ENCODE measurements around the gene PHF24.

The PHF24 gene

DNA sequence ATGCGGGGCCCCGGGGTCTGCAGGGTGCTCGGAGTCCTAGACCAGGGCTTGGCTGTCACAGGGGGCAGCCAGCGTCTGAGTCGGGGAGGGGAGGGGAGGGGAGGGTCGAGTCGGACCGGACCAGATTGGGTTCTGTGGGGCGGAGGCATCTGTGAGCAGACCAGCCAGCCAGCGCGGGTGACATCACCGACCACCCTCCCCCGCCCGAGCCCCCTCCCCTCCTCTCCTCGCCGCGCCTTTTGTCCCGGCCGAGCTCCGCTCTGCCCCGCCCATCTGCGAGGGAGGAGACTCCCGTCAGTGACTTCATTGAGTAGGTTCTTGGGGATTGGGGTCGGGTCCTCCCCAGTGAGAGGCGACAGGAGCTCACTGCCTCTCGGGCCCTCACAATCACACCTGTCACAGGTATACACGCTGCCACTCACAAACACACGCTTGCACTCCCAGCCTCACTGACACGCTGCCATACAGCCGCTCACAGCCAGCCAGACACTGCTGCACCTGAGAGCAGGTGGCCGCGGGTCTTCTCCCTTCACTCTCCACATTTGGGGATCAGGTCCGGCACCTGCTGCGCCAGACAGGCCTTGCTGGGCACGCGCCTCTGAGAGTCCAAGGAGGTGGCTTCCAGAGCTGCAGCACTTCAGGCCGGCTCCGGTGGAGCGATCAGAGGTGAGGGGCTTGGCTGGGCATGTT lies 32.0 kb downstream of the PHF24 start:
- TF ChIP-seq, protein P1, sequence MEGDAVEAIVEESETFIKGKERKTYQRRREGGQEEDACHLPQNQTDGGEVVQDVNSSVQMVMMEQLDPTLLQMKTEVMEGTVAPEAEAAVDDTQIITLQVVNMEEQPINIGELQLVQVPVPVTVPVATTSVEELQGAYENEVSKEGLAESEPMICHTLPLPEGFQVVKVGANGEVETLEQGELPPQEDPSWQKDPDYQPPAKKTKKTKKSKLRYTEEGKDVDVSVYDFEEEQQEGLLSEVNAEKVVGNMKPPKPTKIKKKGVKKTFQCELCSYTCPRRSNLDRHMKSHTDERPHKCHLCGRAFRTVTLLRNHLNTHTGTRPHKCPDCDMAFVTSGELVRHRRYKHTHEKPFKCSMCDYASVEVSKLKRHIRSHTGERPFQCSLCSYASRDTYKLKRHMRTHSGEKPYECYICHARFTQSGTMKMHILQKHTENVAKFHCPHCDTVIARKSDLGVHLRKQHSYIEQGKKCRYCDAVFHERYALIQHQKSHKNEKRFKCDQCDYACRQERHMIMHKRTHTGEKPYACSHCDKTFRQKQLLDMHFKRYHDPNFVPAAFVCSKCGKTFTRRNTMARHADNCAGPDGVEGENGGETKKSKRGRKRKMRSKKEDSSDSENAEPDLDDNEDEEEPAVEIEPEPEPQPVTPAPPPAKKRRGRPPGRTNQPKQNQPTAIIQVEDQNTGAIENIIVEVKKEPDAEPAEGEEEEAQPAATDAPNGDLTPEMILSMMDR (IDR thresholded peaks at IDR 0.05; ENCODE audit: insufficient read depth, low read length, poor library complexity, severe bottlenecking), result no peak
- no peaks in the 10 kb centered on the region for H3K27me3 ChIP-seq (replicated peaks; ENCODE audit: control insufficient read depth, insufficient read depth, low read length)
- peak overlapping the region; percentile 83 for H3K4me3 ChIP-seq (replicated peaks; ENCODE audit: low read depth, low read length)
- peak; percentile 59 for DNase-seq (ENCODE audit: extremely low read depth, insufficient read length)
- no peaks in the 10 kb centered on the region for H3K36me3 ChIP-seq (ENCODE audit: control insufficient read depth, insufficient read depth, low read length)

DNA sequence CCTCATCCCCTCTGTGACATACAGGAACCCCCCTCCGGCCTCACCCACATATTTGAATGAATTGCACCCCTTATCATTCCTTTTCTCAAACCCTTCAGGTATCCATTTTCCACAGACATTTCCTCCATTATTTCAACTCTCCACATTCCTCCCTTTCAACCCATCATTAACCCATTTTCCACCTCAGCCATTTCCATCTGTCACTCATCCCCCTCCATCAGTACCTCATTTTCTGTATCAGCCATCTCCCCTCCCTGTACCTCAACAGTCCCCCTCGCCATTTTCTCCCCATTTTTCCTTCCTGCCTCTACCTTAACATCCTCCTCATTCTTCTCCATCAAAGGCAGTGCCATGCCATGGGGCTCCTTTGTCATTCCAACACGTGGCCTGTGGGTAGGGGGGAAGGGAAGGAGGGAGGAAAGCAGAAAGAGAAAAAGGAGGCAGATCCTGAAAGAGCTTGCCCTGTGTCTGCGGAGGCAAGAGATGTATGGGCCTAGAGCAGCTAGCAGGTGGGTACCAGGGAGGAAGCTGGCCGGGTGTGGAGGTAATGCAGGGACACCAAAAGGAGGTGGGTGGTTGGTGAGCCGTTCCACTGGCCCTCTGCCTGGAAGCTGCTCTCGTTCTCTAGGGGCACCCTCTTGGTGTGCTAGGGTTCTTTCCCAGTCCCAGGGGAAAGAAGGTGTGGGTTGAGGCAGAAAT lies 33.0 kb downstream of the PHF24 start:
- TF ChIP-seq, protein P1 (IDR thresholded peaks at IDR 0.05; ENCODE audit: insufficient read depth, low read length, poor library complexity, severe bottlenecking), result no peak
- Histone ChIP-seq H3K36me3 (ENCODE audit: control insufficient read depth, insufficient read depth, low read length) (no peaks in the 10 kb centered on the region; the same call in 1 of the 2 replicates), H3K27me3 (replicated peaks; ENCODE audit: control insufficient read depth, insufficient read depth, low read length) (no peaks in the 10 kb centered on the region), H3K4me3 (replicated peaks; ENCODE audit: low read depth, low read length) (peak overlapping the region; percentile 83)
- no peak for DNase-seq (ENCODE audit: extremely low read depth, insufficient read length)

DNA sequence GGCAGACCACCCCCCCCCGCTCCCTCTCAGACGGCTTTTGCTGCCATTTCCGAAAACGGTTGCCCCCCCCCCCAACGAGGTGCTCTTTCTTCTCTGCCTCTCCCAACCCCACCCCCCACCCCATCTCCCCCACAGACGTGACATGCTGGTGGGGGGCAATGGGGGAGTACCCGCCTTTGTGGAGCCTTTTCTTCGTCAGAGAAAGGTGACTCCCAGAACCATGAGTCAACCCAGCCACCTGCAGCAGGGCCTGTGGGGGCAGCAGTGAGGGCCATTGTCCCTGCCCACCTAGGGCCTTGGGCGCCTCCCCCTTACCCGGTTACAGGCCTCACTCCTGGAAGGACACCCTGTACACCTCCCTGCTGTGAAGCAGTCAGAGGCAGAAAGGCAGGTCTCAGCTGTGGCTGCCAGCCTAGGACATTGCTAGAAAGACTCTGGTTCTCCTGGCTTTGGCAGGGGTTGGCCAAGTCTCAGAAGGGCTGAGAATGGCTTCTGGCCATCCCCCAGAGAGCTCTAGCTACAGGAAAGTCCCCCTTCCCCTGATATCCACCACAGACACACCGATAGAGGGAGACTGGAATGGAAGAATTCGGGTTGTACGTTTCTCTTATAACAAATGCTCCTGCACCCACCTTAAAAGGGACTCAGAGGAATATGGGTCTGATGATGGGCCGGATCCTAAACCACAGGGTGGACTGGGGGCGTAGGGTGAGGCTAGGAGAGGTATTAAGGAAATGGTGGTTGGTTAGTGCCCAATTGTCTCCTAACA lies 33.7 kb downstream of the PHF24 start:
- peak; percentile 64 for DNase-seq (ENCODE audit: extremely low read depth, insufficient read length)
- Histone ChIP-seq H3K36me3 (ENCODE audit: control insufficient read depth, insufficient read depth, low read length) (peaks cover 1% of the 10 kb centered on the region), H3K27me3 (replicated peaks; ENCODE audit: control insufficient read depth, insufficient read depth, low read length) (no peaks in the 10 kb centered on the region), H3K4me3 (replicated peaks; ENCODE audit: low read depth, low read length) (no peak overlapping the region; the same call in 1 of the 2 replicates)
- TF ChIP-seq, protein P1 (IDR thresholded peaks at IDR 0.05; ENCODE audit: insufficient read depth, low read length, poor library complexity, severe bottlenecking), result peak; percentile 37

DNA sequence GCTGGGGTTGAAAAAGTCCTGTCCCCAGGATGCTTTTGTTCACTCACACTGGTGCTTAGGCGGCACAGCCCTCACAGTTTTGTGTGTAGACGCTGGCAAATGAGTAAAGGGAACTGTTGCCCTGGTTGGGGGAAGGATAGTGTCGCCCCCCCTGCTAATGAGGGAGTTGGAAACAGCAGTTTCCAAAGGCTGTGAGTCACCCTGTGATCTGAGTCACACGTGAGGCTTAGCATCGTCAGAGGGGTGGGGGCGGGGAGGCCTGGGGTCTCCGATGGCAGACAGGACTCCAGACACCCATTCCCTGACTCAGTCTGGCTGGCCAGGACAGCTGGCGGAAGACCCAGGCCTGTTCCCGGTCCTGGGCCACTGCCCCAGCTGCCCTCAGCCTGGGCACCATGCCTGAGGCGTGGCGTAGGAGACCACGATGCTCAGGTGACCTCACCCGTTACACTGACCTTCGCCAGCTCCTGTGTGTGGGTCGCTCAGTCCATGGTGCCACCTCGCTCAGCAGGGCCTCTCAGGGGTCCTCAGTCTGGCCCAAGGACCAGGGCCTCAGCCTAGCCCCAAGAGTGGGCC lies 34.4 kb downstream of the PHF24 start:
- TF ChIP-seq, protein P1 (IDR thresholded peaks at IDR 0.05; ENCODE audit: insufficient read depth, low read length, poor library complexity, severe bottlenecking), result no peak
- Histone ChIP-seq H3K27me3 (replicated peaks; ENCODE audit: control insufficient read depth, insufficient read depth, low read length) (no peaks in the 10 kb centered on the region), H3K4me3 (replicated peaks; ENCODE audit: low read depth, low read length) (no peak overlapping the region), H3K36me3 (ENCODE audit: control insufficient read depth, insufficient read depth, low read length) (peaks cover 4% of the 10 kb centered on the region)
- DNase-seq (ENCODE audit: extremely low read depth, insufficient read length), result peak; percentile 41

DNA sequence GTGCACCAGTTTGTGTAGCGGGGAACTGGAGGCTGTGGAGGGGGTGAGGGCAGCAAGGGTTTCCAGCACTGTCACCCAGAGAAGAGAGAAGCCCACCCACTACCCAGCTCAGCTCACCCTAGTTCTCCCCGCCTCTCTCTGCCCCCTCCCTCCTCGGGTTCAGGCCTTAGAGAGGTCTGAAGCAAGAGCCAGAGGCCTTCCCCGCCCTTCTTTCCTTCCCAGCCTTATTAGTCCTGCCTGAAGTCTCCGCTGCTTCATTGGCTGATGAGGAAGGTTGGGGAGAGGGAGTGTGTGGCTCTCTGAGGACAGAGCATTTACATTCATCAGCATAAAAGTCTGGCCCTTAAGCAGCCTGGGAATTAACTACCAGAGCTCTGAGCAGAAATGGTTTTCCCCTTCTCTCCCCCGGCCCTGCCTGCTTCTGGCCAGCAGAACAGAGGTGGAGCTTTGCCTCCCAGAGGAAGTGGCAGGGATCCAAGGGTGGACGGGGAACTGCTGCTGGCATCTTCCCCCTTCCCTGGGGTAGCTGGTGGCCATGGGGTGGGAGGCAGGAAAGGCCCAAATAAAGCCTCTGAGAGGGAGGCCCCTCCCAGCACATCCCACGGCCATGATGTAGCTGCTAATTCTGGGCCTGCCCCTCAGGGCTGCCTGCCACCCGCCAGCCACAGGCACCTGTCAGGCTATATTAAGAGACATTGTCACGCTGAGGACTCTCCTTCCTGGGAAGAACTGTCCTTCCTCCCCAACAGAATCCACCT lies 35.6 kb downstream of the PHF24 start:
- no peak overlapping the region for H3K4me3 ChIP-seq (replicated peaks; ENCODE audit: low read depth, low read length)
- peak; percentile 54 for DNase-seq (ENCODE audit: extremely low read depth, insufficient read length)
- H3K36me3 ChIP-seq (ENCODE audit: control insufficient read depth, insufficient read depth, low read length), result peaks cover 9% of the 10 kb centered on the region
- H3K27me3 ChIP-seq (replicated peaks; ENCODE audit: control insufficient read depth, insufficient read depth, low read length), result no peaks in the 10 kb centered on the region
- TF ChIP-seq, protein P1 (IDR thresholded peaks at IDR 0.05; ENCODE audit: insufficient read depth, low read length, poor library complexity, severe bottlenecking), result no peak
